Activated CD8-positive, alpha-beta T cell treated with anti-CD3 and anti-CD28 coated beads, Interleukin-2, amount 10 ng/mL, durations not matched to agents 7 days and 5 days (primary cell): Measurements from ENCODE around the gene HELZ. TPM values are rescaled to one million over a fixed set of nuclear protein-coding genes. Genes with fewer than 3 reads are reported as not detected.

Experiments
- ATAC-seq: fragments of 150-1000 bp; cut with Tn5 transposase; one replicate; pipeline ENCODE4 v1.10.0; 2021; ENCODE audit warnings: moderate library complexity
- CTCF ChIA-PET: fragments of 350-600 bp; sonication (Branson Sonifier 250); formaldehyde crosslinking; loops from one replicate; lab custom pipeline; 2021; ENCODE audit warnings: antibody characterized with exemption; lab: Charles Lee
- POLR2A ChIA-PET: fragments of 350-600 bp; sonication (Branson Sonifier 250); formaldehyde crosslinking; loops from one replicate; lab custom pipeline; 2021; ENCODE audit warnings: antibody characterized with exemption; lab: Charles Lee
- DNase-seq: peaks from one replicate; pipeline ENCODE4 v3.0.0-alpha.2; 2020
- H3K27ac Mint-ChIP-seq: one replicate; pipeline ENCODE4 v1.8.0; 2021; ENCODE audit warnings: mild to moderate bottlenecking, mixed read lengths
- H3K27me3 Mint-ChIP-seq: one replicate; pipeline ENCODE4 v1.8.0; 2021; ENCODE audit warnings: low read depth, mixed read lengths
- H3K36me3 Mint-ChIP-seq: one replicate; pipeline ENCODE4 v1.8.0; 2021; ENCODE audit warnings: low read depth, mixed read lengths
- H3K4me1 Mint-ChIP-seq: one replicate; pipeline ENCODE4 v1.8.0; 2021; ENCODE audit warnings: low read depth, mixed read lengths
- H3K4me3 Mint-ChIP-seq: one replicate; pipeline ENCODE4 v1.8.0; 2021; ENCODE audit warnings: mild to moderate bottlenecking, mixed read lengths
- H3K9me3 Mint-ChIP-seq: one replicate; pipeline ENCODE4 v1.8.0; 2022; ENCODE audit warnings: mixed read lengths; ENCODE audit not compliant: insufficient read depth
- total RNA-seq, 2 experiments: library from RNA; stranded (reverse); gene quantifications; one replicate each; pipeline ENCODE4 v1.2.3, GENCODE V29; 2021

Gene HELZ
- total RNA-seq, 2 experiments from 2014 or later: 69.1 to 76.6 TPM

DNA sequence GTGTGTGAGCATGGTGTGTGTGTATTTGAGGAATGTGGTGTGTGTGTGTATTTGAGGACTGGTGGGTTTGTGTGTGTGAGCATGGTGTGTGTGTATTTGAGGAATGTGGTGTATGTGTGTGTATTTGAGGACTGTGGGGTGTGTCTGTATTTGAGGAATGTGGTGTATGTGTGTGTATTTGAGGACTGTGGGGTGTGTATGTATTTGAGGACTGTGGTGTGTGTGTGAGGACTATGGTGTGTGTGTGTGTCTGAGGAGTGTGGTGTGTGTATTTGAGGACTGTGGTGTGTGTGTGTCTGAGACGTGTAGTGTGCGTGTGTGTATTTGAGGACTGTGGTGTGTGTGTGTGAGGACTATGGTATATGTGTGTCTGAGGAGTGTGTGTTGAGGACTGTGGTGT, 218.7 kb downstream of the HELZ start:
- DNase-seq (no peak), ATAC-seq (no peak)
- POLR2A ChIA-PET: no interaction called here
- Mint-ChIP-seq H3K4me1 (no peaks in the 10 kb centered on the region), H3K27ac (no peak overlapping the region), H3K27me3 (no peaks in the 10 kb centered on the region), H3K9me3 (no peaks in the 10 kb centered on the region), H3K36me3 (no peaks in the 10 kb centered on the region), H3K4me3 (no peak overlapping the region)
- CTCF ChIA-PET: no interaction called here

DNA sequence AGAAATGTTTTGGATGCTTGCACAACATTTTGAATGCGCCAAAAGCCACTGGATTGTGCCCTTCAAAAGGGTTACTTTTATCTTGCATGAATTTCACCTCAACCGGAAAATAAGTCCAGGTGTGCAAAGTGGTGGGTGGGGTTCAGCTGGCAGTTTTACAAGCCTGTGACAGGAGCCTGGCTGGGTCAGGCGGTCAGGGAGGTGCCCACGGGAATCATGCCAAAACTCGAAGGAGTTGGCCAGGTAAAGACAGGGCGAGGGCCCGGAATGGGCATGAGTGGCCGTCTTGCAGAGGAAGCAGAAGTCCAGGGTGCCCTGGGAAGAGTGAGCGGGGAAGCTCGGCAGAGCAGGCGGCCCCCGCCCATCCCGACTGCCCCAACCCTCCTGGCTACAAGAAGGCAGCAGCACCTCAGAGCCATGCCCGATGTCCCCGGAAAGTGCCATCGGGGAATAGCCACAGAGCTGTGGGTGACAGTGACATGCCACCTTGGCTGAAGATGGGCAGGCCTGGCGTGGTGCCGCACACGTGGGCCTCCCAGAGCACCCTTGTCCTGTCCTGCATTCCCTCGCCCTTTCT, 219.7 kb downstream of the HELZ start:
- Mint-ChIP-seq H3K4me1 (no peaks in the 10 kb centered on the region), H3K4me3 (no peak overlapping the region), H3K27ac (no peak overlapping the region), H3K9me3 (no peaks in the 10 kb centered on the region), H3K36me3 (no peaks in the 10 kb centered on the region), H3K27me3 (no peaks in the 10 kb centered on the region)
- ATAC-seq (no peak), DNase-seq (no peak)
- CTCF ChIA-PET: no interaction called here
- POLR2A ChIA-PET: no interaction called here

DNA sequence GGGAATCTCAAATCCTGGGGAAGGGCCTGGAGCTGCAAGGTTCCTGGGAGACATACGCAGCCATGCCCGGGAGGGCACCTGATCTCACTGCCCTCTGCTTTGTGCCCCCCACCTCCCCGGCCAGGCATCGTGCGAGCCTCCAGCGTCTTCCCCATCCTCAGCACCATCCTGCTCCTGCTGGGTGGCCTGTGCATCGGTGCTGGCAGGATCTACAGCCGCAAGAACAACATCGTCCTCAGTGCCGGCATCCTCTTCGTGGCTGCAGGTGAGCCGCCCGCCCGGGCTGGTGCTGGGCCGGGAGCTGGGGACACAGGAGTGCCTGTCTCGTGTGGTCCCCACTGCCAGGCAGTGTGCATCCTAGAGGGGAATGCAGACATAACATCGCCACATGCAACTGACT, 220.3 kb downstream of the HELZ start:
- Mint-ChIP-seq H3K9me3 (no peaks in the 10 kb centered on the region), H3K27ac (no peak overlapping the region), H3K36me3 (no peaks in the 10 kb centered on the region), H3K4me3 (no peak overlapping the region), H3K4me1 (no peaks in the 10 kb centered on the region), H3K27me3 (no peaks in the 10 kb centered on the region)
- POLR2A ChIA-PET: no interaction called here
- ATAC-seq (no peak), DNase-seq (no peak)
- CTCF ChIA-PET: no interaction called here

DNA sequence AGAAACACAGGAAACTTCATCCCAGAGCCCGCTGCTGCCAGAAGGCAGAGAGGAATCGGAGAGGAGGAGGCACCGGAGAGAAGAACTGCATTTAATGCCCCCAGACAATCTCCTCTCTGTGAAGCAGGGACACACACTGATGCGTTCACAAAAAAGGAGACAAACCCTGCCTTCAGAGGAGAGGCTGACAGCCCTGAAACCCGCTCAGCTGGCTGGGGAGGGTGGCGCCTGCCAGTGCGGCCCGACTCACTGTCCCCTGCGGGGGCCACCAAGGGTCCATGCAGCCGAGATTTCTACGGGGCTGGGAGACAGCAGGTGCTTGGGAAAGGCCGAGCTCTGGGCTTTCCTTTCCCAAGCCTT, 222.6 kb downstream of the HELZ start:
- DNase-seq (no peak), ATAC-seq (no peak)
- H3K36me3 Mint-ChIP-seq: no peaks in the 10 kb centered on the region
- no peaks in the 10 kb centered on the region for H3K4me1 Mint-ChIP-seq
- H3K4me3 Mint-ChIP-seq: no peak overlapping the region
- no peaks in the 10 kb centered on the region for H3K9me3 Mint-ChIP-seq
- CTCF ChIA-PET: no interaction called here
- POLR2A ChIA-PET: no interaction called here
- no peak overlapping the region for H3K27ac Mint-ChIP-seq
- H3K27me3 Mint-ChIP-seq: no peaks in the 10 kb centered on the region

DNA sequence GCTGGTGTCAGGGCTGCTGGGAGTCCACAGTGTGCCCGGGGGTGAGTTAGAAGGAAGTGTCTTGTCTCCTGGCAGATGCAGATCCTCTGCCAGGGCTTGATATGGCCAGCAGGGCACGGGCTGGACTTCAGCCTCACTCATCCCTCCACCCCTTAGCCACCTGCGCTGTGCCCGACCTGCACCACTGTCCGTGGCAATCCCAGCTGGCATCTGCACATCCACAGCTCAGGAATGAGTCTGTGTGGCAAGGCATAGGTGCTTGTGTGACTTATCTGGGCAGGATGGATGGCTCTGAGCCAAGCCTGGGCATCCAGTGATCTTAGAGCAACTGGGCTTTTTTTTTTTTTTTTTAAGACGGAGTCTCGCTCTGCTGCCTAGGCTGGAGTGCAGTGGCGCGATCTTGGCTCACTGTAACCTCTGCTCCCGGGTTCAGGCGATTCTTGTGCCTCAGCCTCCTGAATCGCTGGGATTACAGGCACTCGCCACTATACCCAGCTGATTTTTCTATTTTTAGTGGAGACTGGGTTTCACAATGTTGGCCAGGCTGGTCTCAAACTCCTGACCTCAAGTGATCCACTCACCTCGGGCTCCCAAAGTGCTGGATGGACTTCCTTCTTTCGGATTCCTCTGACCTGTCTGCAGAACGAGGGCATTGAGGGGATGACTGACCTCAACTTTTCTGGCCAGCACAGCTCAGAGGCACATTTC, 223.1 kb downstream of the HELZ start:
- no peaks in the 10 kb centered on the region for H3K27me3 Mint-ChIP-seq
- ATAC-seq (no peak), DNase-seq (no peak)
- no peak overlapping the region for H3K27ac Mint-ChIP-seq
- no peaks in the 10 kb centered on the region for H3K4me1 Mint-ChIP-seq
- ChIA-PET CTCF (no interaction called here), POLR2A (no interaction called here)
- no peak overlapping the region for H3K4me3 Mint-ChIP-seq
- no peaks in the 10 kb centered on the region for H3K9me3 Mint-ChIP-seq
- H3K36me3 Mint-ChIP-seq: no peaks in the 10 kb centered on the region

DNA sequence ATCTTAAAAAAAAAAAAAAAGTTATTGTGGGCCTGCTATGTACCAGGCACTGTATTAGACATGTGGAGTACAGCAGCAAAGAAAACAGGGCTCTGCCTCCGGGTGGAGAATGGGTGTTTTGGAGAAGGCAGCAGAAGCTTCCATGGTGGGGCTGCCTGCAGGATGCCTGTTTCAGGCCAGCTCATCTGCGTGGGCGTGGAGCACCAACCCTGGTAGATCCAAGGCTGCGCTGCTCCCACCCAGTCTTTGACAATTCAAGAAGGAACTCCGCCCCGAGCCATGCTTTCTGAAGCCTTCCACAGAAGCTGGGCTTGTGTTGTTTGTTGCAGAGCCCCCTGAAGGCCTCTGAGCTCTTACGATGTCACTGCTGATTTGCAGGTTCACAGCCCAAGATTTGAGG, 223.8 kb downstream of the HELZ start:
- ATAC-seq (no peak), DNase-seq (no peak)
- H3K9me3 Mint-ChIP-seq: no peaks in the 10 kb centered on the region
- ChIA-PET CTCF (no interaction called here), POLR2A (no interaction called here)
- no peak overlapping the region for H3K27ac Mint-ChIP-seq
- no peaks in the 10 kb centered on the region for H3K4me1 Mint-ChIP-seq
- H3K36me3 Mint-ChIP-seq: no peaks in the 10 kb centered on the region
- no peak overlapping the region for H3K4me3 Mint-ChIP-seq
- H3K27me3 Mint-ChIP-seq: no peaks in the 10 kb centered on the region

Other genes with a start within 250 kb of the HELZ start
- not detected for gene CACNG1, start 200.6 kb downstream of the HELZ start, total RNA-seq
- 10 to 100 TPM; 49.4 to 53.9 TPM for gene PSMD12, start 121.4 kb upstream of the HELZ start, total RNA-seq
- gene PITPNC1, start 132.1 kb upstream of the HELZ start, total RNA-seq: 10 to 100 TPM; 74.0 to 76.5 TPM